ENCODE data around the gene LRRC8A. TPM values are rescaled to one million over a fixed set of nuclear protein-coding genes. Genes with fewer than 3 reads are reported as not detected.
"Not testable (repeated sequence)": the region's sequence is repeated elsewhere in the genome, so short reads cannot be mapped to it uniquely, and the experiment has no call there.

LRRC8A gene
- total RNA-seq, 2 experiments from 2014 or later: 35.0 to 35.8 TPM

DNA sequence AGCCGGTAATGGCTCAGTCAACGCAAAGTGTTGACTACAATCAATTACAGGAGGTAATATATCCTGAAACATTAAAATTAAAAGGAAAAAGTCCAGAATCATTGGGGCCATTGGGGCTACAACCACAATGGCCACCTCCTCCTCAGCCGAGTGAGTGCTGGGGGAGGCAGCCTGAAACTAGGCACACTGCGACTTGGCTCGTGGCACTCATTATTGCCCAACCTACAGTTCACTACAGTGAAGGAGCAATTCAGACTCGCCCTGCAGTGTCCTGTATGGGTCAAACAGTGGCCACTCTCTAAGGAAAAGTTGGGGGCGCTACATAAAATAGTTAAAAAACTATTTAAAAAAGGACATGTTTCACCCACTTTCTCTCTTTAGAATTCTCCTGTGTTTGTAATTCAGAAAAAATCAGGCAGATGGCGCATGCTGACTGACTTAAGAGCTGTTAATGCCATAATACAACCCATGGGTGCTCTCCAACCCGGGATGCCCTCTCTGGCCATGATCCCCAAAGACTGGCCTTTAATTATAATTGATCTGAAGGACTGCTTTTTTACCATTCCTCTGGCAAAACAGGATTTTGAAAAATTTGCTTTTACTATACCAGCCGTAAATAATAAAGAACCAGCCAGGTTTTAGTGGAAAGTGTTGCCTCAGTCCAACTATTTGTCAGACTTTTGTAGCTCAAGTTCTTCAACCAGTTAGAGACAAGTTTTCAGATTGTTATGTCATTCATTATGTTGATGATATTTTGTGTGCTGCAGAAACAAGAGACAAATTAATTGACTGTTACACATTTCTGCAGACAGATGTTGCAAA lies 29.9 kb upstream of the LRRC8A start:
- H3K27ac ChIP-seq (ENCODE audit: low read depth in 1 of 2, low read length in 2 of 2); H3K9me3 Mint-ChIP-seq; H3K4me1 ChIP-seq (ENCODE audit: insufficient read depth, low read length); H3K4me3 Mint-ChIP-seq; H3K27ac Mint-ChIP-seq; POLR2A ChIA-PET; H3K27me3 ChIP-seq (ENCODE audit: control insufficient read depth in 1 of 2, insufficient read depth in 2 of 2, low read length in 2 of 2); ATAC-seq (ENCODE audit: poor library complexity); H3K4me3 ChIP-seq (ENCODE audit: low read length); H3K4me1 Mint-ChIP-seq (ENCODE audit: low read depth); H3K36me3 ChIP-seq (ENCODE audit: insufficient read depth, low read length); H3K27me3 Mint-ChIP-seq: not testable (repeated sequence)
- peaks cover 36% of the 10 kb centered on the region for H3K36me3 Mint-ChIP-seq (ENCODE audit: low read depth)
- DNase-seq: peak in 2 of 14 experiments; percentile 25 to 37
- TF ChIP-seq, protein P1, sequence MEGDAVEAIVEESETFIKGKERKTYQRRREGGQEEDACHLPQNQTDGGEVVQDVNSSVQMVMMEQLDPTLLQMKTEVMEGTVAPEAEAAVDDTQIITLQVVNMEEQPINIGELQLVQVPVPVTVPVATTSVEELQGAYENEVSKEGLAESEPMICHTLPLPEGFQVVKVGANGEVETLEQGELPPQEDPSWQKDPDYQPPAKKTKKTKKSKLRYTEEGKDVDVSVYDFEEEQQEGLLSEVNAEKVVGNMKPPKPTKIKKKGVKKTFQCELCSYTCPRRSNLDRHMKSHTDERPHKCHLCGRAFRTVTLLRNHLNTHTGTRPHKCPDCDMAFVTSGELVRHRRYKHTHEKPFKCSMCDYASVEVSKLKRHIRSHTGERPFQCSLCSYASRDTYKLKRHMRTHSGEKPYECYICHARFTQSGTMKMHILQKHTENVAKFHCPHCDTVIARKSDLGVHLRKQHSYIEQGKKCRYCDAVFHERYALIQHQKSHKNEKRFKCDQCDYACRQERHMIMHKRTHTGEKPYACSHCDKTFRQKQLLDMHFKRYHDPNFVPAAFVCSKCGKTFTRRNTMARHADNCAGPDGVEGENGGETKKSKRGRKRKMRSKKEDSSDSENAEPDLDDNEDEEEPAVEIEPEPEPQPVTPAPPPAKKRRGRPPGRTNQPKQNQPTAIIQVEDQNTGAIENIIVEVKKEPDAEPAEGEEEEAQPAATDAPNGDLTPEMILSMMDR (IDR thresholded peaks at IDR 0.05): peak; percentile 32
- intact Hi-C loops (cut with DNase I, micrococcal nuclease): loop anchor here in 1 of 2 experiments (1.0 kb wide), 1 partner anchor 76 kb away; no protein-coding TSS in a partner anchor
- CTCF ChIA-PET: interaction anchor here (0.7 to 1.0 kb wide), 2 partner anchors 12 to 77 kb away, joined by 4 to 5 read pairs; no protein-coding TSS in a partner anchor
- H3K9me3 ChIP-seq (ENCODE audit: control insufficient read depth in 1 of 2, insufficient read depth in 1 of 2, low read length in 2 of 2): peaks cover 5 to 12% of the 10 kb centered on the region in 2 experiments

GRCh38 chr9:128852646-128853045 lies 29.3 kb upstream of the LRRC8A start:
- H3K4me1 Mint-ChIP-seq (ENCODE audit: low read depth); H3K27me3 ChIP-seq (ENCODE audit: control insufficient read depth in 1 of 2, insufficient read depth in 2 of 2, low read length in 2 of 2); H3K27ac ChIP-seq (ENCODE audit: low read depth in 1 of 2, low read length in 2 of 2); H3K36me3 ChIP-seq (ENCODE audit: insufficient read depth, low read length); H3K4me1 ChIP-seq (ENCODE audit: insufficient read depth, low read length); ATAC-seq (ENCODE audit: poor library complexity); DNase-seq; H3K9me3 Mint-ChIP-seq; POLR2A ChIA-PET; H3K4me3 Mint-ChIP-seq; H3K27ac Mint-ChIP-seq; H3K27me3 Mint-ChIP-seq; H3K4me3 ChIP-seq (ENCODE audit: low read length): not testable (repeated sequence)
- intact Hi-C loops (cut with DNase I, micrococcal nuclease): loop anchor here in 1 of 2 experiments (1.0 kb wide), 1 partner anchor 76 kb away; no protein-coding TSS in a partner anchor
- peaks cover 34% of the 10 kb centered on the region for H3K36me3 Mint-ChIP-seq (ENCODE audit: low read depth)
- peaks cover 5 to 12% of the 10 kb centered on the region in 2 experiments for H3K9me3 ChIP-seq (ENCODE audit: control insufficient read depth in 1 of 2, insufficient read depth in 1 of 2, low read length in 2 of 2)
- CTCF ChIA-PET: interaction anchor here (0.7 to 1.0 kb wide), 2 partner anchors 11 to 76 kb away, joined by 4 to 5 read pairs; no protein-coding TSS in a partner anchor

DNA sequence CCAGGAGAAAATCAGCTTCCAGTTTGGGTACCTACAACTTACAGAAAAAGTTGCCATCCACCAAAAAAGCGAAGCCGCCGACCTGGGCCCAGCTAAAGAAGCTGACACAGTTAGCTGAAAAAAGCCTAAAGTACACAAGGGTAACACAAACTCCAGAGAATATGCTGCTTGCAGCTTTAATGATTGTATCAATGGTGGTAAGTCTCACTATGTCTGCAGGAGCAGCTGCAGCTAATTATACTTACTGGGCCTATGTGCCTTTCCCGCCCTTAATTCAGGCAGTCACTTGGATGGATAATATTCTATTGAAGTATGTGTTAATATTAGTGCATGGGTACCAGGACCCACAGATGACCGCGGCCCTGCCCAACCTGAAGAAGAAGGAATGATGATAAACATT lies 27.5 kb upstream of the LRRC8A start:
- H3K9me3 ChIP-seq (ENCODE audit: control insufficient read depth in 1 of 2, insufficient read depth in 1 of 2, low read length in 2 of 2); H3K27ac Mint-ChIP-seq; DNase-seq; H3K27me3 ChIP-seq (ENCODE audit: control insufficient read depth in 1 of 2, insufficient read depth in 2 of 2, low read length in 2 of 2); H3K4me1 ChIP-seq (ENCODE audit: insufficient read depth, low read length); H3K36me3 ChIP-seq (ENCODE audit: insufficient read depth, low read length); H3K4me3 ChIP-seq (ENCODE audit: low read length); H3K27me3 Mint-ChIP-seq; H3K4me3 Mint-ChIP-seq; ATAC-seq (ENCODE audit: poor library complexity); H3K4me1 Mint-ChIP-seq (ENCODE audit: low read depth); H3K27ac ChIP-seq (ENCODE audit: low read depth in 1 of 2, low read length in 2 of 2); POLR2A ChIA-PET; intact Hi-C loops (cut with DNase I, micrococcal nuclease); H3K9me3 Mint-ChIP-seq: not testable (repeated sequence)
- CTCF ChIA-PET: interaction anchor here (1.0 kb wide), 1 partner anchor 9 kb away, joined by 3 read pairs; no protein-coding TSS in a partner anchor
- peaks cover 26% of the 10 kb centered on the region for H3K36me3 Mint-ChIP-seq (ENCODE audit: low read depth)

GRCh38 chr9:128858476-128858875 lies 23.5 kb upstream of the LRRC8A start:
- CTCF ChIA-PET; H3K27me3 ChIP-seq (ENCODE audit: control insufficient read depth in 1 of 2, insufficient read depth in 2 of 2, low read length in 2 of 2); H3K36me3 ChIP-seq (ENCODE audit: insufficient read depth, low read length); H3K4me1 Mint-ChIP-seq (ENCODE audit: low read depth); H3K36me3 Mint-ChIP-seq (ENCODE audit: low read depth); intact Hi-C loops (cut with DNase I, micrococcal nuclease); DNase-seq; ATAC-seq (ENCODE audit: poor library complexity); H3K9me3 Mint-ChIP-seq; H3K27me3 Mint-ChIP-seq; H3K4me3 Mint-ChIP-seq; H3K4me3 ChIP-seq (ENCODE audit: low read length); H3K27ac Mint-ChIP-seq; H3K9me3 ChIP-seq (ENCODE audit: control insufficient read depth in 1 of 2, insufficient read depth in 1 of 2, low read length in 2 of 2); POLR2A ChIA-PET; H3K27ac ChIP-seq (ENCODE audit: low read depth in 1 of 2, low read length in 2 of 2); H3K4me1 ChIP-seq (ENCODE audit: insufficient read depth, low read length): not testable (repeated sequence)

Measured in CD4-positive, alpha-beta T cell (primary cell).